ENCODE data around the gene FADS2. TPM values are rescaled to one million over a fixed set of nuclear protein-coding genes. Genes with fewer than 3 reads are reported as not detected.
A peak's percentile ranks its signal among the peaks of the same experiment; 100 is the strongest.

The FADS2 gene
- total and polyA plus RNA-seq, 2 of the 13 experiments (the other 11 are each of a cell fraction or from before 2014, with no cell fraction given) = 90.1 to 124 TPM

GRCh38 chr11:61793083-61793828 lies 34.8 kb upstream of the FADS2 start (continued):
- TF ChIP-seq ZFYVE20 (CRISPR knock-in tag; IDR thresholded peaks at IDR 0.05; ENCODE audit: borderline replicate concordance, low read depth) = no peak
- TF ChIP-seq ZNF317 (CRISPR knock-in tag; IDR thresholded peaks at IDR 0.05) = no peak
- 0 out of 2 replicates have a peak, but pooled peaks have one; percentile 20 for TF ChIP-seq ISX (CRISPR knock-in tag; conservative IDR thresholded peaks at IDR 0.05)
- TF ChIP-seq LRRFIP1 (CRISPR knock-in tag; conservative IDR thresholded peaks at IDR 0.05) = no peak
- no peak for TF ChIP-seq HOXA7 (CRISPR knock-in tag; IDR thresholded peaks at IDR 0.05)
- no peak for TF ChIP-seq E2F5 (CRISPR knock-in tag; conservative IDR thresholded peaks at IDR 0.05)
- TF ChIP-seq ZNF274 (CRISPR knock-in tag; IDR thresholded peaks at IDR 0.05) = 0 out of 2 replicates have a peak, but pooled peaks have one; percentile 16
- no peak for TF ChIP-seq SRSF4 (IDR thresholded peaks at IDR 0.05; ENCODE audit: low read depth, low read length, poor library complexity, severe bottlenecking)
- TF ChIP-seq, protein P1, sequence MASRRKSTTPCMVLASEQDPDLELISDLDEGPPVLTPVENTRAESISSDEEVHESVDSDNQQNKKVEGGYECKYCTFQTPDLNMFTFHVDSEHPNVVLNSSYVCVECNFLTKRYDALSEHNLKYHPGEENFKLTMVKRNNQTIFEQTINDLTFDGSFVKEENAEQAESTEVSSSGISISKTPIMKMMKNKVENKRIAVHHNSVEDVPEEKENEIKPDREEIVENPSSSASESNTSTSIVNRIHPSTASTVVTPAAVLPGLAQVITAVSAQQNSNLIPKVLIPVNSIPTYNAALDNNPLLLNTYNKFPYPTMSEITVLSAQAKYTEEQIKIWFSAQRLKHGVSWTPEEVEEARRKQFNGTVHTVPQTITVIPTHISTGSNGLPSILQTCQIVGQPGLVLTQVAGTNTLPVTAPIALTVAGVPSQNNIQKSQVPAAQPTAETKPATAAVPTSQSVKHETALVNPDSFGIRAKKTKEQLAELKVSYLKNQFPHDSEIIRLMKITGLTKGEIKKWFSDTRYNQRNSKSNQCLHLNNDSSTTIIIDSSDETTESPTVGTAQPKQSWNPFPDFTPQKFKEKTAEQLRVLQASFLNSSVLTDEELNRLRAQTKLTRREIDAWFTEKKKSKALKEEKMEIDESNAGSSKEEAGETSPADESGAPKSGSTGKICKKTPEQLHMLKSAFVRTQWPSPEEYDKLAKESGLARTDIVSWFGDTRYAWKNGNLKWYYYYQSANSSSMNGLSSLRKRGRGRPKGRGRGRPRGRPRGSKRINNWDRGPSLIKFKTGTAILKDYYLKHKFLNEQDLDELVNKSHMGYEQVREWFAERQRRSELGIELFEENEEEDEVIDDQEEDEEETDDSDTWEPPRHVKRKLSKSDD (CRISPR knock-in tag; IDR thresholded peaks at IDR 0.05; ENCODE audit: low read depth) = 0 out of 2 replicates have a peak, but pooled peaks have one; percentile 7
- TF ChIP-seq ZNF33B (CRISPR knock-in tag; IDR thresholded peaks at IDR 0.05) = no peak

Measured in HepG2 (cell line).